ENCODE measurements around the gene CALN1.

CALN1 gene

GRCh38 chr7:72405871-72406270 lies 6.3 kb downstream of the CALN1 start:
- H3K4me2 ChIP-seq (ENCODE audit: low read length): no peak overlapping the region
- no peak overlapping the region for H3K4me3 ChIP-seq (ENCODE audit: low read depth, low read length)
- H2AFZ ChIP-seq: no peak overlapping the region
- no peak overlapping the region for H3K27ac ChIP-seq
- H3K4me1 ChIP-seq: no peaks in the 10 kb centered on the region
- no peaks in the 10 kb centered on the region for H3K79me2 ChIP-seq
- no peak overlapping the region for H3K9ac ChIP-seq
- TF ChIP-seq, protein P1, sequence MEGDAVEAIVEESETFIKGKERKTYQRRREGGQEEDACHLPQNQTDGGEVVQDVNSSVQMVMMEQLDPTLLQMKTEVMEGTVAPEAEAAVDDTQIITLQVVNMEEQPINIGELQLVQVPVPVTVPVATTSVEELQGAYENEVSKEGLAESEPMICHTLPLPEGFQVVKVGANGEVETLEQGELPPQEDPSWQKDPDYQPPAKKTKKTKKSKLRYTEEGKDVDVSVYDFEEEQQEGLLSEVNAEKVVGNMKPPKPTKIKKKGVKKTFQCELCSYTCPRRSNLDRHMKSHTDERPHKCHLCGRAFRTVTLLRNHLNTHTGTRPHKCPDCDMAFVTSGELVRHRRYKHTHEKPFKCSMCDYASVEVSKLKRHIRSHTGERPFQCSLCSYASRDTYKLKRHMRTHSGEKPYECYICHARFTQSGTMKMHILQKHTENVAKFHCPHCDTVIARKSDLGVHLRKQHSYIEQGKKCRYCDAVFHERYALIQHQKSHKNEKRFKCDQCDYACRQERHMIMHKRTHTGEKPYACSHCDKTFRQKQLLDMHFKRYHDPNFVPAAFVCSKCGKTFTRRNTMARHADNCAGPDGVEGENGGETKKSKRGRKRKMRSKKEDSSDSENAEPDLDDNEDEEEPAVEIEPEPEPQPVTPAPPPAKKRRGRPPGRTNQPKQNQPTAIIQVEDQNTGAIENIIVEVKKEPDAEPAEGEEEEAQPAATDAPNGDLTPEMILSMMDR (IDR thresholded peaks at IDR 0.05): no peak
- no peaks in the 10 kb centered on the region for H3K27me3 ChIP-seq (ENCODE audit: control insufficient read depth, insufficient read depth, low read length)
- no peaks in the 10 kb centered on the region for H3K9me3 ChIP-seq (ENCODE audit: control insufficient read depth, low read length)
- H3K36me3 ChIP-seq (ENCODE audit: control insufficient read depth, insufficient read depth, low read length): no peaks in the 10 kb centered on the region

- Histone ChIP-seq H3K9ac (no peak overlapping the region), H2AFZ (no peak overlapping the region), H3K4me2 (ENCODE audit: low read length) (no peak overlapping the region), H3K4me3 (ENCODE audit: low read depth, low read length) (no peak overlapping the region), H3K36me3 (ENCODE audit: control insufficient read depth, insufficient read depth, low read length) (no peaks in the 10 kb centered on the region), H3K9me3 (ENCODE audit: control insufficient read depth, low read length) (no peaks in the 10 kb centered on the region), H3K4me1 (no peaks in the 10 kb centered on the region), H3K79me2 (no peaks in the 10 kb centered on the region), H3K27ac (no peak overlapping the region), H3K27me3 (ENCODE audit: control insufficient read depth, insufficient read depth, low read length) (no peaks in the 10 kb centered on the region)
- TF ChIP-seq, protein P1 (IDR thresholded peaks at IDR 0.05): no peak
These were observed 6.7 kb downstream of the CALN1 start for GRCh38 chr7:72405418-72405817.

- Histone ChIP-seq H3K27ac (no peak overlapping the region), H3K27me3 (ENCODE audit: control insufficient read depth, insufficient read depth, low read length) (no peaks in the 10 kb centered on the region), H3K4me2 (ENCODE audit: low read length) (no peak overlapping the region), H3K4me3 (ENCODE audit: low read depth, low read length) (no peak overlapping the region), H3K9me3 (ENCODE audit: control insufficient read depth, low read length) (no peaks in the 10 kb centered on the region), H3K9ac (no peak overlapping the region), H3K36me3 (ENCODE audit: control insufficient read depth, insufficient read depth, low read length) (no peaks in the 10 kb centered on the region), H3K79me2 (no peaks in the 10 kb centered on the region), H3K4me1 (no peaks in the 10 kb centered on the region), H2AFZ (no peak overlapping the region)
- TF ChIP-seq, protein P1 (IDR thresholded peaks at IDR 0.05): no peak
These were observed 7.4 kb downstream of the CALN1 start for GRCh38 chr7:72404743-72405142.

DNA sequence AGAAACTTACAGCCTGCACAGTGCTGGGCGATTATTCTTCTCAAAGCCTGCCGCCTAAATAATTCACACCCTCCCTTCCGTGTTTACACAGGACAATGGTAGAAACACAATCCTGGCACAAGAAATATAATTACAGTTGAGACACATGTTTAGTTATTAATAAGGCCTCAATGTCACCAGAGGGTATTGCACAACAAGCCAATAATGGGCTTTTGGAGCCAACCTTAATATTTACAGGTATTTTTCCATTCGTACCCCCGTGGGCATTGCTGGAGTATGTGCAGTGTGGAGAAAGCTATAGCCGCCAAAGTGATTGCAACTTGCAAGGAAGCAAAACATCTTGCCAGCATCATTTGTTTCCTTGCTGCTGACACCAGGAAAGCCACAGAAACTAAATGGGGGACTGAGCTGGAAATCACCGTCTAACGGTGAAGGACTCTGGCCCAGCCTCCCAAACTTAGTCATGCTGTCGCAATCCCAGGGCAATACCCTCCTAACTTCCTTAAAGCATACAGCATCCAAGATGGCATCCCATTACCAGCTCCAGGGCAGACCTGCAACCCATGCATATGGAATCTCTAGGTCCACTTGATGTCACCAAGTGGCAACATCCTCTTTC lies 8.6 kb downstream of the CALN1 start:
- no peaks in the 10 kb centered on the region for H3K9me3 ChIP-seq (ENCODE audit: control insufficient read depth, low read length)
- no peak overlapping the region for H3K9ac ChIP-seq
- H2AFZ ChIP-seq: no peak overlapping the region
- H3K4me1 ChIP-seq: no peaks in the 10 kb centered on the region
- H3K36me3 ChIP-seq (ENCODE audit: control insufficient read depth, insufficient read depth, low read length): no peaks in the 10 kb centered on the region
- H3K4me2 ChIP-seq (ENCODE audit: low read length): no peak overlapping the region
- no peak overlapping the region for H3K4me3 ChIP-seq (ENCODE audit: low read depth, low read length)
- no peaks in the 10 kb centered on the region for H3K27me3 ChIP-seq (ENCODE audit: control insufficient read depth, insufficient read depth, low read length)
- H3K79me2 ChIP-seq: no peaks in the 10 kb centered on the region
- H3K27ac ChIP-seq: no peak overlapping the region
- TF ChIP-seq, protein P1 (IDR thresholded peaks at IDR 0.05): no peak

DNA sequence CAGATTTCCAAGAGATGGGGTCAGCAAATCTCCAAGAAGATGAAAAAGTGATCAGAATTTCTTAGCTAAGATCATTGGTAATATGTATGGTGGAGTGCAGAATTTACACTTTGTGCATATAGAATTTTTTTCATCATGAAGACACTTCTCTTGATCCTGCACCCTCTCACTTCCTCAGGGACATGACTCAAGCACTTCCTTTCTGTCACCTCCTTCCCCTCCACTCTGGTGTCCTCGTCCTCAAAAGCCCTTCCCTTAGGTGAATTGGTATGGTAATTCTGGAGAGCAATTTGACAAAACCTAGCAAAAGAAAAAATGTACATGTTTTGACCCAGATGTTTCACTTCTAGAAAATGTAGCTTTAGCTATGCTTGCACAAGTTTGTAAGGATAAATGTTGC lies 18.1 kb downstream of the CALN1 start:
- Histone ChIP-seq H3K79me2 (no peaks in the 10 kb centered on the region), H3K27ac (no peak overlapping the region), H3K9me3 (ENCODE audit: control insufficient read depth, low read length) (no peaks in the 10 kb centered on the region), H3K36me3 (ENCODE audit: control insufficient read depth, insufficient read depth, low read length) (no peaks in the 10 kb centered on the region), H3K9ac (no peak overlapping the region), H3K4me3 (ENCODE audit: low read depth, low read length) (no peak overlapping the region), H3K4me2 (ENCODE audit: low read length) (no peak overlapping the region), H3K4me1 (no peaks in the 10 kb centered on the region), H2AFZ (no peak overlapping the region), H3K27me3 (ENCODE audit: control insufficient read depth, insufficient read depth, low read length) (no peaks in the 10 kb centered on the region)
- TF ChIP-seq, protein P1 (IDR thresholded peaks at IDR 0.05): no peak

All from parathyroid adenoma (tissue), 2 donors.